ENCODE data around the gene LPCAT1.
A peak's percentile ranks its signal among the peaks of the same experiment; 100 is the strongest.

The LPCAT1 gene

GRCh38 chr5:1536322-1536845 lies 12.6 kb upstream of the LPCAT1 start:
- H3K18ac ChIP-seq (ENCODE audit: low read length) = no peak overlapping the region
- no peak overlapping the region for H4K8ac ChIP-seq (ENCODE audit: low read depth, low read length)
- no peak overlapping the region for H3K23ac ChIP-seq (ENCODE audit: low read length)
- no peak overlapping the region for H3K4me3 ChIP-seq (ENCODE audit: low read length)
- H2AK5ac ChIP-seq (ENCODE audit: low read length) = no peak overlapping the region
- H3K27ac ChIP-seq (ENCODE audit: low read depth, low read length) = no peak overlapping the region
- no peak overlapping the region for H2BK5ac ChIP-seq (ENCODE audit: low read length)
- no peak overlapping the region for H3K9ac ChIP-seq (ENCODE audit: low read length)
- H3K36me3 ChIP-seq (ENCODE audit: control insufficient read depth, insufficient read depth, low read length) = no peaks in the 10 kb centered on the region
- no peak overlapping the region for H3K4ac ChIP-seq (ENCODE audit: low read depth, low read length)
- no peak for DNase-seq
- no CpG with 5 or more reads among the region's 8 CpGs for WGBS (ENCODE audit: extremely low coverage, insufficient coverage, low lambda C conversion rate)
- H3K79me1 ChIP-seq (ENCODE audit: low read length) = no peaks in the 10 kb centered on the region
- H3K4me1 ChIP-seq (ENCODE audit: control insufficient read depth, low read depth, low read length) = no peaks in the 10 kb centered on the region
- no peak overlapping the region for H2BK15ac ChIP-seq (replicated peaks; ENCODE audit: low read depth)
- no peaks in the 10 kb centered on the region for H3K27me3 ChIP-seq (ENCODE audit: insufficient read depth, low read length, poor library complexity)
- H2BK120ac ChIP-seq (ENCODE audit: low read depth, low read length) = no peak overlapping the region
- H3K79me2 ChIP-seq (ENCODE audit: control insufficient read depth, insufficient read depth, low read length) = no peaks in the 10 kb centered on the region
- H3K56ac ChIP-seq (ENCODE audit: low read length) = no peak overlapping the region
- no peak overlapping the region for H4K5ac ChIP-seq (ENCODE audit: low read length)
- no peak overlapping the region for H3K4me2 ChIP-seq (ENCODE audit: low read length)

GRCh38 chr5:1535646-1536045 lies 11.9 kb upstream of the LPCAT1 start:
- no peak overlapping the region for H3K9ac ChIP-seq (ENCODE audit: low read length)
- no peak overlapping the region for H4K5ac ChIP-seq (ENCODE audit: low read length)
- H3K79me1 ChIP-seq (ENCODE audit: low read length) = no peaks in the 10 kb centered on the region
- no peak overlapping the region for H2BK120ac ChIP-seq (ENCODE audit: low read depth, low read length)
- no peak overlapping the region for H3K23ac ChIP-seq (ENCODE audit: low read length)
- no peak overlapping the region for H3K4me3 ChIP-seq (ENCODE audit: low read length)
- DNase-seq = no peak
- H2BK15ac ChIP-seq (replicated peaks; ENCODE audit: low read depth) = no peak overlapping the region
- no peak overlapping the region for H3K18ac ChIP-seq (ENCODE audit: low read length)
- no peaks in the 10 kb centered on the region for H3K4me1 ChIP-seq (ENCODE audit: control insufficient read depth, low read depth, low read length)
- H3K27me3 ChIP-seq (ENCODE audit: insufficient read depth, low read length, poor library complexity) = no peaks in the 10 kb centered on the region
- H2AK5ac ChIP-seq (ENCODE audit: low read length) = no peak overlapping the region
- no peak overlapping the region for H2BK5ac ChIP-seq (ENCODE audit: low read length)
- H3K4me2 ChIP-seq (ENCODE audit: low read length) = no peak overlapping the region
- H3K27ac ChIP-seq (ENCODE audit: low read depth, low read length) = no peak overlapping the region
- no peaks in the 10 kb centered on the region for H3K79me2 ChIP-seq (ENCODE audit: control insufficient read depth, insufficient read depth, low read length)
- no peaks in the 10 kb centered on the region for H3K36me3 ChIP-seq (ENCODE audit: control insufficient read depth, insufficient read depth, low read length)
- no CpG with 5 or more reads among the region's 3 CpGs for WGBS (ENCODE audit: extremely low coverage, insufficient coverage, low lambda C conversion rate)
- no peak overlapping the region for H3K4ac ChIP-seq (ENCODE audit: low read depth, low read length)
- H3K56ac ChIP-seq (ENCODE audit: low read length) = no peak overlapping the region
- H4K8ac ChIP-seq (ENCODE audit: low read depth, low read length) = no peak overlapping the region

GRCh38 chr5:1532384-1532783 lies 8.6 kb upstream of the LPCAT1 start:
- Histone ChIP-seq H2BK15ac (replicated peaks; ENCODE audit: low read depth) (no peak overlapping the region), H3K36me3 (ENCODE audit: control insufficient read depth, insufficient read depth, low read length) (no peaks in the 10 kb centered on the region), H3K27me3 (ENCODE audit: insufficient read depth, low read length, poor library complexity) (no peaks in the 10 kb centered on the region), H2BK120ac (ENCODE audit: low read depth, low read length) (no peak overlapping the region), H3K4me1 (ENCODE audit: control insufficient read depth, low read depth, low read length) (no peaks in the 10 kb centered on the region), H3K18ac (ENCODE audit: low read length) (no peak overlapping the region), H3K4me2 (ENCODE audit: low read length) (no peak overlapping the region), H3K4ac (ENCODE audit: low read depth, low read length) (no peak overlapping the region), H3K79me1 (ENCODE audit: low read length) (no peaks in the 10 kb centered on the region), H2AK5ac (ENCODE audit: low read length) (no peak overlapping the region), H3K4me3 (ENCODE audit: low read length) (no peak overlapping the region), H4K5ac (ENCODE audit: low read length) (no peak overlapping the region), H3K56ac (ENCODE audit: low read length) (no peak overlapping the region), H3K27ac (ENCODE audit: low read depth, low read length) (no peak overlapping the region), H3K9ac (ENCODE audit: low read length) (no peak overlapping the region), H2BK5ac (ENCODE audit: low read length) (no peak overlapping the region), H3K79me2 (ENCODE audit: control insufficient read depth, insufficient read depth, low read length) (no peaks in the 10 kb centered on the region), H3K23ac (ENCODE audit: low read length) (no peak overlapping the region), H4K8ac (ENCODE audit: low read depth, low read length) (no peak overlapping the region)
- DNase-seq = no peak
- WGBS (ENCODE audit: extremely low coverage, insufficient coverage, low lambda C conversion rate) = no CpG with 5 or more reads among the region's 1 CpG

- Histone ChIP-seq H3K4me1 (ENCODE audit: control insufficient read depth, low read depth, low read length) (peaks cover under 1% of the 10 kb centered on the region), H2BK120ac (ENCODE audit: low read depth, low read length) (no peak overlapping the region), H3K9ac (ENCODE audit: low read length) (no peak overlapping the region), H3K56ac (ENCODE audit: low read length) (no peak overlapping the region), H3K79me1 (ENCODE audit: low read length) (no peaks in the 10 kb centered on the region), H3K23ac (ENCODE audit: low read length) (no peak overlapping the region), H3K27me3 (ENCODE audit: insufficient read depth, low read length, poor library complexity) (no peaks in the 10 kb centered on the region), H2AK5ac (ENCODE audit: low read length) (no peak overlapping the region), H3K79me2 (ENCODE audit: control insufficient read depth, insufficient read depth, low read length) (no peaks in the 10 kb centered on the region), H3K18ac (ENCODE audit: low read length) (no peak overlapping the region), H3K4me2 (ENCODE audit: low read length) (no peak overlapping the region), H3K4me3 (ENCODE audit: low read length) (no peak overlapping the region), H3K4ac (ENCODE audit: low read depth, low read length) (no peak overlapping the region), H4K5ac (ENCODE audit: low read length) (no peak overlapping the region), H3K27ac (ENCODE audit: low read depth, low read length) (no peak overlapping the region), H2BK5ac (ENCODE audit: low read length) (no peak overlapping the region), H2BK15ac (replicated peaks; ENCODE audit: low read depth) (no peak overlapping the region), H4K8ac (ENCODE audit: low read depth, low read length) (no peak overlapping the region), H3K36me3 (ENCODE audit: control insufficient read depth, insufficient read depth, low read length) (no peaks in the 10 kb centered on the region)
- no peak for DNase-seq
- WGBS (ENCODE audit: extremely low coverage, insufficient coverage, low lambda C conversion rate) = no CpG with 5 or more reads among the region's 3 CpGs
These were observed 5.7 kb upstream of the LPCAT1 start for GRCh38 chr5:1529498-1529897.

GRCh38 chr5:1527533-1528205 lies 3.9 kb upstream of the LPCAT1 start:
- Histone ChIP-seq H2BK5ac (ENCODE audit: low read length) (no peak overlapping the region), H2AK5ac (ENCODE audit: low read length) (no peak overlapping the region), H3K36me3 (ENCODE audit: control insufficient read depth, insufficient read depth, low read length) (no peaks in the 10 kb centered on the region), H3K18ac (ENCODE audit: low read length) (no peak overlapping the region), H4K5ac (ENCODE audit: low read length) (no peak overlapping the region), H3K56ac (ENCODE audit: low read length) (no peak overlapping the region), H3K9ac (ENCODE audit: low read length) (no peak overlapping the region), H3K4me2 (ENCODE audit: low read length) (no peak overlapping the region), H3K4ac (ENCODE audit: low read depth, low read length) (no peak overlapping the region), H3K4me1 (ENCODE audit: control insufficient read depth, low read depth, low read length) (peaks cover 4% of the 10 kb centered on the region), H3K79me1 (ENCODE audit: low read length) (no peaks in the 10 kb centered on the region), H2BK15ac (replicated peaks; ENCODE audit: low read depth) (no peak overlapping the region), H3K79me2 (ENCODE audit: control insufficient read depth, insufficient read depth, low read length) (peaks cover 8% of the 10 kb centered on the region), H3K27me3 (ENCODE audit: insufficient read depth, low read length, poor library complexity) (no peaks in the 10 kb centered on the region), H2BK120ac (ENCODE audit: low read depth, low read length) (no peak overlapping the region), H3K4me3 (ENCODE audit: low read length) (no peak overlapping the region), H3K23ac (ENCODE audit: low read length) (no peak overlapping the region), H3K27ac (ENCODE audit: low read depth, low read length) (no peak overlapping the region), H4K8ac (ENCODE audit: low read depth, low read length) (no peak overlapping the region)
- WGBS (ENCODE audit: extremely low coverage, insufficient coverage, low lambda C conversion rate) = no CpG with 5 or more reads among the region's 12 CpGs
- DNase-seq = peak; percentile 49

- Histone ChIP-seq H3K4me2 (ENCODE audit: low read length) (no peak overlapping the region), H2BK5ac (ENCODE audit: low read length) (no peak overlapping the region), H3K27ac (ENCODE audit: low read depth, low read length) (no peak overlapping the region), H2BK120ac (ENCODE audit: low read depth, low read length) (no peak overlapping the region), H3K56ac (ENCODE audit: low read length) (no peak overlapping the region), H3K79me1 (ENCODE audit: low read length) (peaks cover 1% of the 10 kb centered on the region), H3K23ac (ENCODE audit: low read length) (no peak overlapping the region), H3K4me1 (ENCODE audit: control insufficient read depth, low read depth, low read length) (peaks cover 4% of the 10 kb centered on the region), H2AK5ac (ENCODE audit: low read length) (no peak overlapping the region), H4K8ac (ENCODE audit: low read depth, low read length) (no peak overlapping the region), H4K5ac (ENCODE audit: low read length) (no peak overlapping the region), H3K79me2 (ENCODE audit: control insufficient read depth, insufficient read depth, low read length) (peaks cover 17% of the 10 kb centered on the region), H3K9ac (ENCODE audit: low read length) (no peak overlapping the region), H3K18ac (ENCODE audit: low read length) (no peak overlapping the region), H3K4ac (ENCODE audit: low read depth, low read length) (no peak overlapping the region), H3K4me3 (ENCODE audit: low read length) (no peak overlapping the region), H3K36me3 (ENCODE audit: control insufficient read depth, insufficient read depth, low read length) (no peaks in the 10 kb centered on the region), H2BK15ac (replicated peaks; ENCODE audit: low read depth) (no peak overlapping the region), H3K27me3 (ENCODE audit: insufficient read depth, low read length, poor library complexity) (no peaks in the 10 kb centered on the region)
- no peak for DNase-seq
- WGBS (ENCODE audit: extremely low coverage, insufficient coverage, low lambda C conversion rate) = no CpG with 5 or more reads among the region's 9 CpGs
These were observed 2.9 kb upstream of the LPCAT1 start for GRCh38 chr5:1526681-1527131.

Measured in mesendoderm (in vitro differentiated cells).